Uterus (tissue), 2 donors: ENCODE measurements around the gene SLC9B1.

ENCODE experiments used
- CTCF ChIP-seq, 4 experiments: fragments of 200-600 bp in 2 of 4; fragments of 450-650 bp in 2 of 4; sonication (generic) in 2 of 4; IDR thresholded peaks; one replicate each; pipeline ENCODE4 v1.5.1; 2016 to 2019; ENCODE audit warnings: antibody characterized with exemption in 4 of 4, mild to moderate bottlenecking in 2 of 4, moderate library complexity in 1 of 4
- POLR2A ChIP-seq, 2 donors: fragments of 450-650 bp; IDR thresholded peaks; one replicate each; pipeline ENCODE4 v1.6.1; 2016; ENCODE audit warnings: antibody characterized with exemption in 2 of 2, mild to moderate bottlenecking in 1 of 2, moderate library complexity in 1 of 2

- TF ChIP-seq POLR2A (IDR thresholded peaks at IDR 0.05): no peak
- TF ChIP-seq CTCF (IDR thresholded peaks at IDR 0.05): no peak
Measured at GRCh38 chr4:102959496-102959895, 60.0 kb downstream of the SLC9B1 start.
